H9 (cell line): ENCODE measurements around the gene FXYD4. TPM values are rescaled to one million over a fixed set of nuclear protein-coding genes. Genes with fewer than 3 reads are reported as not detected.

Experiments
- DNase-seq: peaks from one replicate; pipeline ENCODE4 v3.0.0-alpha.2; 2017
- H2AFZ ChIP-seq: one replicate; pipeline ENCODE4 v1.6.1; 2013; ENCODE audit warnings: mild to moderate bottlenecking, low read length, control low read depth, moderate library complexity
- H2AK5ac ChIP-seq: 2 replicates; pipeline ENCODE4 v1.6.1; 2013; ENCODE audit warnings: low read length, control low read depth, mixed read lengths; ENCODE audit not compliant: insufficient read length
- H2BK120ac ChIP-seq: one replicate; pipeline ENCODE4 v1.6.1; 2013; ENCODE audit warnings: low read depth, mild to moderate bottlenecking, low read length, control low read depth, inconsistent platforms; ENCODE audit not compliant: poor library complexity, severe bottlenecking
- H2BK12ac ChIP-seq: 2 replicates; pipeline ENCODE4 v1.6.1; 2013; ENCODE audit warnings: low read length, control low read depth, mixed read lengths, low read depth; ENCODE audit not compliant: insufficient read length
- H2BK15ac ChIP-seq: 2 replicates; pipeline ENCODE4 v1.6.1; 2013; ENCODE audit warnings: low read depth, low read length, control low read depth
- H2BK20ac ChIP-seq: one replicate; pipeline ENCODE4 v1.6.1; 2013; ENCODE audit warnings: low read depth, mild to moderate bottlenecking, low read length, control low read depth, inconsistent platforms; ENCODE audit not compliant: poor library complexity, severe bottlenecking
- H2BK5ac ChIP-seq: 2 replicates; pipeline ENCODE4 v1.6.1; 2013; ENCODE audit warnings: low read length, control low read depth, mixed read lengths; ENCODE audit not compliant: insufficient read length
- H3K14ac ChIP-seq: 2 replicates; pipeline ENCODE4 v1.6.1; 2013; ENCODE audit warnings: low read length, control low read depth; ENCODE audit not compliant: insufficient read depth
- H3K18ac ChIP-seq: 2 replicates; pipeline ENCODE4 v1.6.1; 2013; ENCODE audit warnings: low read depth, mild to moderate bottlenecking, mixed read lengths, low read length, control low read depth; ENCODE audit not compliant: insufficient read length
- H3K23ac ChIP-seq: 2 replicates; pipeline ENCODE4 v1.6.1; 2013; ENCODE audit warnings: low read length, control low read depth, mixed read lengths, low read depth; ENCODE audit not compliant: insufficient read length
- H3K23me2 ChIP-seq: 2 replicates; pipeline ENCODE4 v1.6.1; 2013; ENCODE audit warnings: low read depth, mild to moderate bottlenecking, mixed read lengths, low read length, control low read depth; ENCODE audit not compliant: insufficient read length, poor library complexity, severe bottlenecking
- H3K27ac ChIP-seq: 2 replicates; pipeline ENCODE4 v1.5.1; 2013; ENCODE audit warnings: low read length, control low read depth, mixed read lengths, low read depth; ENCODE audit not compliant: insufficient read length
- H3K27me3 ChIP-seq: 2 replicates; pipeline ENCODE4 v1.6.1; 2013; ENCODE audit warnings: low read length, control low read depth, inconsistent platforms; ENCODE audit not compliant: insufficient read depth
- H3K4ac ChIP-seq: 2 replicates; pipeline ENCODE4 v1.6.1; 2013; ENCODE audit warnings: low read depth, mild to moderate bottlenecking, control low read depth, inconsistent platforms, low read length, moderate library complexity
- H3K4me1 ChIP-seq: 2 replicates; pipeline ENCODE4 v1.6.1; 2013; ENCODE audit warnings: low read length, control low read depth, inconsistent platforms; ENCODE audit not compliant: insufficient read depth
- H3K4me2 ChIP-seq: 2 replicates; pipeline ENCODE4 v1.6.1; 2013; ENCODE audit warnings: low read length, control low read depth, mixed read lengths; ENCODE audit not compliant: insufficient read length, insufficient read depth
- H3K56ac ChIP-seq: 2 replicates; pipeline ENCODE4 v1.6.1; 2013; ENCODE audit warnings: low read depth, mild to moderate bottlenecking, mixed read lengths, low read length, control low read depth; ENCODE audit not compliant: insufficient read length
- H3K79me1 ChIP-seq: 2 replicates; pipeline ENCODE4 v1.6.1; 2013; ENCODE audit warnings: low read depth, mild to moderate bottlenecking, moderate library complexity, low read length, control low read depth, inconsistent platforms; ENCODE audit not compliant: insufficient read depth, poor library complexity, severe bottlenecking
- H3K79me2 ChIP-seq: 2 replicates; pipeline ENCODE4 v1.6.1; 2013; ENCODE audit warnings: low read length, control low read depth, inconsistent platforms; ENCODE audit not compliant: insufficient read depth
- H3K9ac ChIP-seq: 2 replicates; pipeline ENCODE4 v1.6.1; 2013; ENCODE audit warnings: low read length, control low read depth, mixed read lengths; ENCODE audit not compliant: insufficient read length; ENCODE audit errors: extremely low read depth
- H3K9me3 ChIP-seq: one replicate; pipeline ENCODE4 v1.6.1; 2013; ENCODE audit warnings: low read depth, low read length, inconsistent platforms; ENCODE audit not compliant: control insufficient read depth
- H3T11ph ChIP-seq: one replicate; pipeline ENCODE4 v1.6.1; 2013; ENCODE audit warnings: mild to moderate bottlenecking, low read length, control low read depth, inconsistent platforms
- H4K20me1 ChIP-seq: one replicate; pipeline ENCODE4 v1.6.1; 2013; ENCODE audit not compliant: control insufficient read depth, insufficient read length, insufficient read depth
- H4K5ac ChIP-seq: 2 replicates; pipeline ENCODE4 v1.6.1; 2013; ENCODE audit warnings: low read depth, mild to moderate bottlenecking, mixed read lengths, low read length, control low read depth; ENCODE audit not compliant: insufficient read length
- H4K8ac ChIP-seq: replicated peaks from 2 replicates; pipeline ENCODE4 v1.6.1; 2013; ENCODE audit warnings: low read length, control low read depth, mixed read lengths, low read depth; ENCODE audit not compliant: insufficient read length
- H4K91ac ChIP-seq: 2 replicates; pipeline ENCODE4 v1.6.1; 2013; ENCODE audit warnings: low read depth, mild to moderate bottlenecking, moderate library complexity, mixed read lengths, low read length, control low read depth; ENCODE audit not compliant: insufficient read length
- H3K27ac Mint-ChIP-seq, 3 experiments: 2 replicates in 2 of 3; 3 replicates in 1 of 3; pipeline ENCODE4 v1.8.0; 2020 to 2021; ENCODE audit warnings: mixed read lengths in 3 of 3, mild to moderate bottlenecking in 1 of 3, moderate library complexity in 1 of 3
- H3K27me3 Mint-ChIP-seq: 2 replicates; pipeline ENCODE4 v1.8.0; 2021; ENCODE audit warnings: low read depth, mild to moderate bottlenecking, moderate library complexity, mixed read lengths
- H3K36me3 Mint-ChIP-seq, 3 experiments: 2 replicates in 2 of 3; 3 replicates in 1 of 3; pipeline ENCODE4 v1.8.0; 2020 to 2021; ENCODE audit warnings: low read depth in 3 of 3, mixed read lengths in 3 of 3; ENCODE audit not compliant: insufficient read depth in 1 of 3
- H3K4me1 Mint-ChIP-seq, 2 experiments: 2 replicates each; pipeline ENCODE4 v1.8.0; 2020; ENCODE audit warnings: mixed read lengths in 2 of 2
- H3K4me3 Mint-ChIP-seq, 2 experiments: 2 replicates in 1 of 2; 3 replicates in 1 of 2; pipeline ENCODE4 v1.8.0; 2020 to 2021; ENCODE audit warnings: mild to moderate bottlenecking in 2 of 2, mixed read lengths in 2 of 2, moderate library complexity in 1 of 2
- H3K9me3 Mint-ChIP-seq, 2 experiments: 2 replicates in 1 of 2; 3 replicates in 1 of 2; pipeline ENCODE4 v1.8.0; 2020; ENCODE audit warnings: mild to moderate bottlenecking in 2 of 2, mixed read lengths in 2 of 2, moderate library complexity in 1 of 2
- CTCF ChIP-seq: fragments of 200-600 bp; sonication (generic); conservative IDR thresholded peaks from 3 replicates; pipeline ENCODE4 v1.8.0; 2021; ENCODE audit warnings: antibody characterized with exemption, mild to moderate bottlenecking
- WGBS: extraction: QIAGEN DNeasy Blood & Tissue Kit; methylation state at CpG from one replicate; pipeline ENCODE4 v1.1.7; 2013; ENCODE audit warnings: missing lambda C conversion rate, low lambda C conversion rate, mixed read lengths; ENCODE audit not compliant: insufficient read length; ENCODE audit errors: extremely low coverage; 5-methylcytosine and 5-hydroxymethylcytosine counted together
- total RNA-seq: library from RNA; stranded (reverse); gene quantifications from 2 replicates; pipeline ENCODE4 v1.2.1, GENCODE V29; 2021

FXYD4 gene
- total RNA-seq, 1 experiment from 2014 or later, result not detected

GRCh38 chr10:43384252-43385221 is 13.1 kb downstream of the FXYD4 start:
- Histone ChIP-seq H3K18ac (no peak overlapping the region), H4K20me1 (no peaks in the 10 kb centered on the region), H3K4ac (no peak overlapping the region), H2BK20ac (no peak overlapping the region), H3K27me3 (no peaks in the 10 kb centered on the region), H3K9me3 (no peaks in the 10 kb centered on the region), H3K4me1 (no peaks in the 10 kb centered on the region), H2BK120ac (no peak overlapping the region), H3K4me2 (no peak overlapping the region), H4K91ac (no peak overlapping the region), H3K27ac (no peak overlapping the region), H4K8ac (no peak overlapping the region), H3K79me2 (no peaks in the 10 kb centered on the region), H2BK12ac (no peak overlapping the region), H2AK5ac (no peak overlapping the region), H3K23me2 (no peaks in the 10 kb centered on the region), H4K5ac (no peak overlapping the region), H3T11ph (no peak overlapping the region), H3K9ac (no peak overlapping the region), H2BK5ac (no peak overlapping the region), H2AFZ (no peak overlapping the region), H3K23ac (no peak overlapping the region), H3K56ac (no peak overlapping the region), H2BK15ac (no peak overlapping the region), H3K14ac (no peak overlapping the region), H3K79me1 (no peaks in the 10 kb centered on the region)
- Mint-ChIP-seq H3K27ac (peak overlapping the region; percentile 35 to 81 (median 79); a peak in 5 of 7 replicates), H3K4me1 (no peaks in the 10 kb centered on the region), H3K9me3 (no peaks in the 10 kb centered on the region), H3K4me3 (no peak overlapping the region; a peak in 1 of 5 replicates), H3K36me3 (peaks cover 26 to 44% (median 41%) of the 10 kb centered on the region in 3 experiments), H3K27me3 (no peaks in the 10 kb centered on the region)
- no peak for DNase-seq
- TF ChIP-seq CTCF, result no peak
- WGBS, result no CpG with 5 or more reads among the region's 10 CpGs
